Measurements from ENCODE around the gene NRXN3. TPM values are rescaled to one million over a fixed set of nuclear protein-coding genes. Genes with fewer than 3 reads are reported as not detected.

The NRXN3 gene
- total and polyA plus RNA-seq, 4 donors, result 1.4 to 8.3 (median 4.4) TPM

GRCh38 chr14:78405079-78405856, 235.1 kb downstream of the NRXN3 start:
- Histone ChIP-seq H3K27me3 (ENCODE audit: control insufficient read depth in 3 of 3, insufficient read depth in 3 of 3, low read length in 2 of 3) (peaks cover 0 to 3% (median 0%) of the 10 kb centered on the region in 3 donors), H3K9ac (ENCODE audit: insufficient read depth in 1 of 2, low read length in 2 of 2) (no peak overlapping the region), H3K4me3 (no peak overlapping the region), H3K36me3 (ENCODE audit: control insufficient read depth in 4 of 4, insufficient read depth in 4 of 4, low read length in 4 of 4) (no peaks in the 10 kb centered on the region), H3K9me3 (ENCODE audit: control insufficient read depth in 4 of 4, insufficient read depth in 3 of 4, low read length in 3 of 4) (no peaks in the 10 kb centered on the region), H3K27ac (ENCODE audit: low read depth in 1 of 2, low read length in 1 of 2) (no peak overlapping the region), H3K4me1 (ENCODE audit: control insufficient read depth in 5 of 5, insufficient read depth in 5 of 5, low read length in 5 of 5) (no peaks in the 10 kb centered on the region)
- no peak for ATAC-seq (ENCODE audit: insufficient read depth, low FRiP score)
- no peak for DNase-seq
- TF ChIP-seq, protein P1, sequence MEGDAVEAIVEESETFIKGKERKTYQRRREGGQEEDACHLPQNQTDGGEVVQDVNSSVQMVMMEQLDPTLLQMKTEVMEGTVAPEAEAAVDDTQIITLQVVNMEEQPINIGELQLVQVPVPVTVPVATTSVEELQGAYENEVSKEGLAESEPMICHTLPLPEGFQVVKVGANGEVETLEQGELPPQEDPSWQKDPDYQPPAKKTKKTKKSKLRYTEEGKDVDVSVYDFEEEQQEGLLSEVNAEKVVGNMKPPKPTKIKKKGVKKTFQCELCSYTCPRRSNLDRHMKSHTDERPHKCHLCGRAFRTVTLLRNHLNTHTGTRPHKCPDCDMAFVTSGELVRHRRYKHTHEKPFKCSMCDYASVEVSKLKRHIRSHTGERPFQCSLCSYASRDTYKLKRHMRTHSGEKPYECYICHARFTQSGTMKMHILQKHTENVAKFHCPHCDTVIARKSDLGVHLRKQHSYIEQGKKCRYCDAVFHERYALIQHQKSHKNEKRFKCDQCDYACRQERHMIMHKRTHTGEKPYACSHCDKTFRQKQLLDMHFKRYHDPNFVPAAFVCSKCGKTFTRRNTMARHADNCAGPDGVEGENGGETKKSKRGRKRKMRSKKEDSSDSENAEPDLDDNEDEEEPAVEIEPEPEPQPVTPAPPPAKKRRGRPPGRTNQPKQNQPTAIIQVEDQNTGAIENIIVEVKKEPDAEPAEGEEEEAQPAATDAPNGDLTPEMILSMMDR (IDR thresholded peaks at IDR 0.05; ENCODE audit: control extremely low read depth, extremely low read depth), result no peak
- WGBS, 2 donors, result 70 to 73% methylated on average over 6 of the region's 6 CpGs

GRCh38 chr14:78412475-78412874, 242.3 kb downstream of the NRXN3 start:
- Histone ChIP-seq H3K4me1 (ENCODE audit: control insufficient read depth in 5 of 5, insufficient read depth in 5 of 5, low read length in 5 of 5) (no peaks in the 10 kb centered on the region), H3K4me3 (no peak overlapping the region), H3K27ac (ENCODE audit: low read depth in 1 of 2, low read length in 1 of 2) (no peak overlapping the region), H3K9me3 (ENCODE audit: control insufficient read depth in 4 of 4, insufficient read depth in 3 of 4, low read length in 3 of 4) (no peaks in the 10 kb centered on the region), H3K36me3 (ENCODE audit: control insufficient read depth in 4 of 4, insufficient read depth in 4 of 4, low read length in 4 of 4) (no peaks in the 10 kb centered on the region), H3K9ac (ENCODE audit: insufficient read depth in 1 of 2, low read length in 2 of 2) (no peak overlapping the region), H3K27me3 (ENCODE audit: control insufficient read depth in 3 of 3, insufficient read depth in 3 of 3, low read length in 2 of 3) (no peaks in the 10 kb centered on the region)
- ATAC-seq (ENCODE audit: insufficient read depth, low FRiP score) (no peak), DNase-seq (no peak)
- TF ChIP-seq, protein P1 (IDR thresholded peaks at IDR 0.05; ENCODE audit: control extremely low read depth, extremely low read depth), result no peak
- WGBS, 2 donors, result 96 to 98% methylated on average over 3 of the region's 3 CpGs

DNA sequence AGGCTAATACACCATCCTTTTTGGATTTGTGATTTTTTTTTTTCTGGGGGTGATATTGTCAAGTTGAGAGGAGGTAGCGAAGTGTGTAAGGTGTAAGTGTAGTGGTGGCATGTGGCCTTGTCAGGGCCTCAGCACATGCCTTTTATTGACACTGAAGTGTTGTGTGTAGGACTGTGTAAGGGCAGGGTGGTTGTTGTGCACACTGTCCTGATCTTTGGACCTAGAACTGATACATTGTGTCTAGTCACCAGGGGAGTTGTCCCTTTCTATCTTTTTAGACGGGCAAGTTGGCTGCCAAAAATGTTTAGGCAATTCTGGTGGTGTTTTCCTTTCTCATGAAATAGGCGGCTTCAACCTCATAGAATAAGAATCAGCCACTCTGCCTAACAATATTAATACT, 244.0 kb downstream of the NRXN3 start:
- Histone ChIP-seq H3K4me1 (ENCODE audit: control insufficient read depth in 5 of 5, insufficient read depth in 5 of 5, low read length in 5 of 5) (no peaks in the 10 kb centered on the region), H3K36me3 (ENCODE audit: control insufficient read depth in 4 of 4, insufficient read depth in 4 of 4, low read length in 4 of 4) (no peaks in the 10 kb centered on the region), H3K9me3 (ENCODE audit: control insufficient read depth in 4 of 4, insufficient read depth in 3 of 4, low read length in 3 of 4) (no peaks in the 10 kb centered on the region), H3K27me3 (ENCODE audit: control insufficient read depth in 3 of 3, insufficient read depth in 3 of 3, low read length in 2 of 3) (no peaks in the 10 kb centered on the region), H3K4me3 (no peak overlapping the region), H3K9ac (ENCODE audit: insufficient read depth in 1 of 2, low read length in 2 of 2) (no peak overlapping the region), H3K27ac (ENCODE audit: low read depth in 1 of 2, low read length in 1 of 2) (no peak overlapping the region)
- WGBS, 2 donors, result 82 to 85% methylated on average over 3 of the region's 3 CpGs
- DNase-seq, result no peak
- TF ChIP-seq, protein P1 (IDR thresholded peaks at IDR 0.05; ENCODE audit: control extremely low read depth, extremely low read depth), result no peak
- no peak for ATAC-seq (ENCODE audit: insufficient read depth, low FRiP score)

Data from lung (tissue), 12 donors.